ENCODE results near the gene DNAH7. TPM values are rescaled to one million over a fixed set of nuclear protein-coding genes. Genes with fewer than 3 reads are reported as not detected.

Gene DNAH7
- total RNA-seq, 4 donors from 2014 or later: 1.3 to 11.9 (median 2.4) TPM

- H3K27ac ChIP-seq: no peak overlapping the region
- no peaks in the 10 kb centered on the region for H3K4me1 ChIP-seq
- H3K27me3 ChIP-seq: no peaks in the 10 kb centered on the region
- H3K4me3 ChIP-seq: no peak overlapping the region
- no peaks in the 10 kb centered on the region for H3K36me3 ChIP-seq
- TF ChIP-seq POLR2A (IDR thresholded peaks at IDR 0.05) (no peak), CTCF (IDR thresholded peaks at IDR 0.05) (no peak)
- DNase-seq: no peak
- peaks cover 0 to 9% (median 2%) of the 10 kb centered on the region in 4 donors for H3K9me3 ChIP-seq
Observed at GRCh38 chr2:196086517-196087368, 18.1 kb upstream of the DNAH7 start.

DNA sequence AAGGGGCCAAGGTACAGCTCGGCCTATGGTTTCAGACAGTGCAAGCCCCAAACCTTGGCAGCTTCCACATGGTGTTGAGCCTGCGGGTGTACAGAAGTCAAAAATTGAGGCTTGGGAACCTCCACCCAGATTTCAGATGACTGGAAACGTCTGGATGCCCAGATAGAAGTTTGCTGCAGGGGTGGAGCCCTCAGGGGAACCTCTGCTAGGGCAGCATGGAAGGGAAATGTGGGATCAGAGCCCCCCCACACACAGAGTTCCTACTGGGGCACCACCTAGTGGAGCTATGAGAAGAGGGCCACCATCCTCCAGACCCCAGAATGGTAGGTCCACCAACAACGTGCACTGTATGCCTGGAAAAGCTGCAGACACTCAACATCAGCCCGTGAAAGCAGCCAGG lies 15.0 kb upstream of the DNAH7 start:
- H3K4me3 ChIP-seq: no peak overlapping the region
- no peaks in the 10 kb centered on the region for H3K36me3 ChIP-seq
- H3K27me3 ChIP-seq: no peaks in the 10 kb centered on the region
- H3K4me1 ChIP-seq: peaks cover 0 to 8% (median 0%) of the 10 kb centered on the region in 4 donors
- DNase-seq: no peak
- no peak for TF ChIP-seq CTCF (IDR thresholded peaks at IDR 0.05)
- no peak for TF ChIP-seq POLR2A (IDR thresholded peaks at IDR 0.05)
- no peak overlapping the region for H3K27ac ChIP-seq
- peaks cover 0 to 9% (median 2%) of the 10 kb centered on the region in 4 donors for H3K9me3 ChIP-seq

GRCh38 chr2:196080526-196080925 lies 11.9 kb upstream of the DNAH7 start:
- TF ChIP-seq POLR2A (IDR thresholded peaks at IDR 0.05) (no peak), CTCF (IDR thresholded peaks at IDR 0.05) (no peak)
- Histone ChIP-seq H3K36me3 (no peaks in the 10 kb centered on the region), H3K9me3 (peaks cover 0 to 9% (median 2%) of the 10 kb centered on the region in 4 donors), H3K27ac (no peak overlapping the region), H3K4me1 (peaks cover 0 to 8% (median 0%) of the 10 kb centered on the region in 4 donors), H3K27me3 (no peaks in the 10 kb centered on the region), H3K4me3 (no peak overlapping the region)
- no peak for DNase-seq

- no peaks in the 10 kb centered on the region for H3K36me3 ChIP-seq
- H3K4me3 ChIP-seq: no peak overlapping the region
- H3K4me1 ChIP-seq: peaks cover 0 to 8% (median 0%) of the 10 kb centered on the region in 4 donors
- DNase-seq: no peak
- peak overlapping the region in 2 of 4 donors; percentile 58 to 59 for H3K27ac ChIP-seq
- no peaks in the 10 kb centered on the region for H3K27me3 ChIP-seq
- H3K9me3 ChIP-seq: peaks cover 0 to 9% (median 2%) of the 10 kb centered on the region in 4 donors
- TF ChIP-seq POLR2A (IDR thresholded peaks at IDR 0.05): no peak
- TF ChIP-seq CTCF (IDR thresholded peaks at IDR 0.05): no peak
Observed at GRCh38 chr2:196079052-196079451, 10.4 kb upstream of the DNAH7 start.

- DNase-seq: no peak
Observed at GRCh38 chr2:196077821-196078220, 9.2 kb upstream of the DNAH7 start.

More at GRCh38 chr2:196077821-196078220, 9.2 kb upstream of the DNAH7 start:
- TF ChIP-seq CTCF (IDR thresholded peaks at IDR 0.05) (no peak), POLR2A (IDR thresholded peaks at IDR 0.05) (no peak)
- no peaks in the 10 kb centered on the region for H3K9me3 ChIP-seq
- no peaks in the 10 kb centered on the region for H3K27me3 ChIP-seq
- peaks cover 0 to 14% (median 0%) of the 10 kb centered on the region in 4 donors for H3K4me1 ChIP-seq
- peak overlapping the region in 2 of 4 donors; percentile 58 to 59 for H3K27ac ChIP-seq
- no peak overlapping the region for H3K4me3 ChIP-seq
- no peaks in the 10 kb centered on the region for H3K36me3 ChIP-seq
